Activated naive CD4-positive, alpha-beta T cell treated with anti-CD3 and anti-CD28 coated beads, Interleukin-2, amount 50 U/mL, for 72 hours (primary cell): Measurements from ENCODE around the gene ANKRD12. TPM values are rescaled to one million over a fixed set of nuclear protein-coding genes. Genes with fewer than 3 reads are reported as not detected.

Experiments used
- ATAC-seq, 2 donors: fragments of 150-1000 bp; cut with Tn5 transposase; 2 replicates each; pipeline ENCODE4 v1.10.0; 2021; ENCODE audit warnings: mild to moderate bottlenecking in 2 of 2, moderate library complexity in 2 of 2
- DNase-seq, 2 donors: peaks; one replicate each; pipeline ENCODE4 v3.0.0; 2021 to 2022; ENCODE audit warnings: low spot score in 2 of 2
- H3K27ac Mint-ChIP-seq, 2 donors: one replicate each; pipeline ENCODE4 v1.8.0; 2022; ENCODE audit warnings: mild to moderate bottlenecking in 2 of 2, mixed read lengths in 2 of 2
- H3K36me3 Mint-ChIP-seq, 2 donors: one replicate each; pipeline ENCODE4 v1.8.0; 2022; ENCODE audit warnings: mixed read lengths in 2 of 2
- H3K9me3 Mint-ChIP-seq, 2 donors: one replicate each; pipeline ENCODE4 v1.8.0; 2022; ENCODE audit warnings: mixed read lengths in 2 of 2
- total RNA-seq, 2 donors: library from RNA; stranded (reverse); gene quantifications; one replicate each; pipeline ENCODE4 v1.2.3, GENCODE V29; 2022

The ANKRD12 gene
- total RNA-seq, 2 donors from 2014 or later: 63.7 to 72.3 TPM

DNA sequence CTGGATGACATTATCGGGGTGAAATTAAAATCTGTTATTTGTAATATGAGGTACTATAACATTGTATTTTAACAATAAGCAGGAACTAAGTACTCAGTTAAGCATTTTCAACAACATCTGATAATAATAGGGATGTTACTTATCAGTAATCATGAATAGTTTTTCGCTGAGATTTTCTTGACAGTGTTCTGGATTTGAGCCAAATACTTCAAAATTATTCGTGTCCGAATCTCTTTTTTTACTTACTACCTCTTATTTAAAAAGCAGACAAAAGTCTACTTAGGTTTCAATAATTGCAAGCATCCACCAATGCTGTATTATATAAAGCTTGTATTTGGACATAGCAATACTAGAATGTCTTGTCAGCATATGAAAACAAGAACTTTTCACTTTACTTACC lies 6.4 kb upstream of the ANKRD12 start:
- ATAC-seq (no peak), DNase-seq (no peak)
- Mint-ChIP-seq H3K36me3 (peaks cover 0 to 59% of the 10 kb centered on the region in 2 donors), H3K27ac (peak overlapping the region in 1 of 2 donors; percentile 14), H3K9me3 (no peaks in the 10 kb centered on the region)

DNA sequence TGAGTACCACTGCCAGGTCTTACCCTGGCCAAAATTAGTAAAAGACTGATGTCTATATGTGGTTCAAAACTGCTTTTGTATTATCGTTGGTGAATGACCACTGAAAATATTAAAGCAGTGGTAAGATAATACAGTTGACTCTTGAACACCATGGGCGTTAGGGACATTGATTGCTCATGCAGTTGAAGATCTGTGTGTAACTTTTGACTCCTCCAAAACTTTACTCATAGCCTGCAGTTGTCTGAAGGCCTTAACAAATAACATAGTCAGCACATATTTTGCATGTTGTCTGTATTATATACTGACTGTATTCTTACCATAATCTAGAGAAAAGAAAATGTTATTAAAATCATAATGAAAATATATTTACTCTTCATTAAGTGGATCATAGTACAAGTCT lies 5.8 kb upstream of the ANKRD12 start:
- no peak for DNase-seq
- Mint-ChIP-seq H3K9me3 (no peaks in the 10 kb centered on the region), H3K36me3 (peaks cover 5 to 53% of the 10 kb centered on the region in 2 donors), H3K27ac (no peak overlapping the region)
- ATAC-seq: no peak

DNA sequence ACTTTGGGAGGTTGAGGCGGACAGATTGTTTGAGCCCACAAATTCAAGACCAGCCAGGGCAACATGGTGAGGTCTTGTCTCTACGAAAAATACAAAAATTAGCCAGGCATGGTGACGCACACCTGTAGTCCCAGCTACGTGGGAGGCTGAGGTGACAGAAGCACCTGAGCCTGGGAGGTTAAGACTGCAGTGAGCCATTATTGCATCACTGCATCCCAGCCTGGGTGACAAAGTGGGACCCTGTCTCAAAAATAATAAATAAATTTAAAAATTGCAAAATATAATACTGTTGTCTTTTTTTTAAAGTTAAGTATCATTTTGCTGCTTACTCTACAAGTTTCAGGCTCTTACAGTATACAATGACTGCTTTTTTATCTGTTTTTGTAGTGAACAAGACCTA lies 4.0 kb upstream of the ANKRD12 start:
- H3K9me3 Mint-ChIP-seq: no peaks in the 10 kb centered on the region
- DNase-seq (no peak), ATAC-seq (no peak)
- H3K36me3 Mint-ChIP-seq: peaks cover 16 to 41% of the 10 kb centered on the region in 2 donors
- peak overlapping the region; percentile 42 to 69 for H3K27ac Mint-ChIP-seq

DNA sequence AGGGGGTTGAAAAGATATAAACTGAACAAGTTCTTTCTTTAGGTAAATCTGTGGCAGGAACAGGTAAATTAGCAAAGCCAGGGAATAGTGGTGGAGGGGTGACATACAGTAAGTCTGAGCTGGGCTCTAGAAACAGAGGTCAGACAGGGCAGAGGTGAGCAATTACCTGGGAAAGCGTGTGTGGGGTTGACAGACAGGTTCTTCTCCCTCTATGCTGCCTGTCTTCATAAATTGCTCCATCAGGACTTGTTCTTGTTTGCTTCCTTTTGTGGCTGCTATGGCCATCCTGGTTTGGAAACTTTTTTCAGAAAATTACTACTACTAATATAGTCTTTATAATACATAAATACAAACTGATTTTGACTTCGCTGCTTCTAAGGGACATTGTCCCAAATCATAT lies 3.4 kb upstream of the ANKRD12 start:
- ATAC-seq (no peak), DNase-seq (no peak)
- H3K9me3 Mint-ChIP-seq: no peaks in the 10 kb centered on the region
- peak overlapping the region; percentile 22 to 42 for H3K27ac Mint-ChIP-seq
- peaks cover 22 to 36% of the 10 kb centered on the region in 2 donors for H3K36me3 Mint-ChIP-seq

DNA sequence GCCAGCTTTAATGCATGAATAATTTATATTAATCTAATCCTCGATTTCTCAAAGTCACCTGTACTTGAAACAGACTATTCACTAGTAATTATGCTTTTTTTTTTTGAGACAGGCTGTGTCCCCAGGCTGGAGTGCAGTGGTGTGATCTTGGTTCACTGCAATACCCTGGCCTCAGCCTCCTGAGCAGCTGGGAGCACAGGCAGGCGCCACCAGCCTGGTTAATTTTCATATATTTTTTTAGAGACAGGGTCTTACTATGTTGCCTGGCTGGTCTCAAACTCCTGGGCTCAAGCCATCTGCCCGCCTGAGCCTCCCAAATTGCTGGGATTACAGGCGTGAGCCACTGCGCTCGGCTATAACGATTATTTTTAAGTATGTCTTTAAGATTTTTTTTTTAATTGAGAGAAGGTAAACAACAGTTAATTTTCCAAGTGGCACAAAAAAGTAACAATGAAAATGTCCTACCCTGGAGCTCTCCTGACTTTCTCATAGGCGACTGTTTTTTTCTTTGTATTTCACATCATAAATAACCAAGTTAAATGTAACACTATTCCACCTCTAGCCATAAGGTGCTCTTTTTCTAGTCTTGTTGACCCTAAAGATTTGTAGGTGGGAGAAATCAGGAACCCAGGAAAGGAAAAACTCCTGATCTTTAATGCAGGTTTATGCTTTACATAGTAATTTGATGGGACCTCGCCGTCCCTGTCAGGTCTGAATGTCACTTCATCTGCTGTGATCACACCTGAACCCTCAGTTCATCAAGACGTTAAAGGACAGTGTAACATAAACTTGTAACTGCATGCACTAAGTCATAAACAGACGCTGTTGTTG lies 1.3 kb upstream of the ANKRD12 start:
- peak overlapping the region; percentile 97 to 98 for H3K27ac Mint-ChIP-seq
- no peak for DNase-seq
- no peak for ATAC-seq
- H3K36me3 Mint-ChIP-seq: peaks cover 27 to 31% of the 10 kb centered on the region in 2 donors
- H3K9me3 Mint-ChIP-seq: no peaks in the 10 kb centered on the region

DNA sequence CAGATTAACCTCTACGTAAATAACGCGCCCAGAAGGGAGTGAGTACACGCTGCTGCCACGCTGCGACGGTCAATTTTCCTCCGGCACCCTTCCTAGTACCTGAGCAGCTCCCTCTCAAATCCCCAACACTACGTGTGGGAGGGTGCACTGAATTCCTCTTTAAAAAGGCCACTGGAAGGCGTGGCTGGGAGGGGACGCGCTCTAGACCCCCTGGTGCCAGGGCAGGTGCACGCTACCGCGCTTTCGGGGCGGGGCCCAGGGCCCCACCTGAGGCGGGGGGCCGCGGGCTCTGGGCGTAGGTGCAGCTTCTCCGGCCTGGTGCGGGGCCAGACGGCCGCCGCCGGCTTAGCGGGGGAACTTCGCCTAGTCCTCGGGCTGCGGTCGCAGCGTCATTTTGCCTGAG lies 668 bp upstream of the ANKRD12 start:
- peak overlapping the region; percentile 97 to 98 for H3K27ac Mint-ChIP-seq
- peak in 1 of 2 donors; percentile 23 for ATAC-seq
- no peak for DNase-seq
- H3K9me3 Mint-ChIP-seq: no peaks in the 10 kb centered on the region
- H3K36me3 Mint-ChIP-seq: peaks cover 22 to 31% of the 10 kb centered on the region in 2 donors

DNA sequence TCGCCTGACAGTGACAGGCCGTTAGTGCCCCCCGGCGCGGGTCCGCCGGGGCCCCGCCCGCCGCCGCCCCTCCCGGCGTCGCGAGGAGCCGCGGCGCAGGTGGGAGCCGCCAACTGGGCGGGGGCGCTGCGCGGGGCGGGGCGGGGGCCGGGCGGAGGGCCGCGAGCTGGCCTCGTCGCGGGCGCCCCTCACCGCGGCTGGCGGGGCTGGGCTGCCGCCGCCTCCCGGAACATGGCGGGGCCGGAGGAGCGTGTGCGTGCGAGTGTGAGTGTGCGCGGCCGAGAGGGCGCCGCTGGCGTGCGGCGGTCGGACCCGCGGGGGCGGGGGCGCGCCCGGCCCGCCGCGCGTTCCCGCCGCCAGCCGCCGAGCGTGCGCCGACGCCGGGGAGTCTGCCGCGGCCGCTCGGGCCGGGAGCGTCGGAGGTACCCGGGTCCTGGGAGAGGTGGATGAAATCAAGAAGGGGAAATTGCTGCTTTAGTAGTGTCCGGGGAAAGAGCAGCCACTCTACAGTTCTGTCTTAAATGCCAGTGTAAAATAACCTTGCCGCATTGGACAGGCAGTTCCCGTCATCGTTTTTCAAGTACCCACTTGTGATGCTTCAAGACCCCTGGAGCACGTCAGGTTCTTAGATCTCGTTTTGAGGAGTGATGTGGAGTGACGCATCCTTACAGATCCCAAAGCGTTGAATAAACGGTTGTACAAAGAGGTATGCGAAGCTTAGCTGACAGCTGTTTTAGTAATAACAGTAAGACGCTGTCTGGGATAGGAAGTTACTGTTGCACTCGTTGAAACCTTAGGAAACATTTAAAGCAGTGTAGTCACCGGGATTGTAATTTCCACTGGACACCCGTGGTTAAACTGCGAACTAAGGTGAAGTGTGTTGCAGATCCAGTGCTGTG lies 836 bp downstream of the ANKRD12 start:
- ATAC-seq (peak; percentile 52 to 56), DNase-seq (peak; percentile 68 to 78)
- H3K36me3 Mint-ChIP-seq: peaks cover 17 to 31% of the 10 kb centered on the region in 2 donors
- peak overlapping the region; percentile 96 to 97 for H3K27ac Mint-ChIP-seq
- no peaks in the 10 kb centered on the region for H3K9me3 Mint-ChIP-seq

DNA sequence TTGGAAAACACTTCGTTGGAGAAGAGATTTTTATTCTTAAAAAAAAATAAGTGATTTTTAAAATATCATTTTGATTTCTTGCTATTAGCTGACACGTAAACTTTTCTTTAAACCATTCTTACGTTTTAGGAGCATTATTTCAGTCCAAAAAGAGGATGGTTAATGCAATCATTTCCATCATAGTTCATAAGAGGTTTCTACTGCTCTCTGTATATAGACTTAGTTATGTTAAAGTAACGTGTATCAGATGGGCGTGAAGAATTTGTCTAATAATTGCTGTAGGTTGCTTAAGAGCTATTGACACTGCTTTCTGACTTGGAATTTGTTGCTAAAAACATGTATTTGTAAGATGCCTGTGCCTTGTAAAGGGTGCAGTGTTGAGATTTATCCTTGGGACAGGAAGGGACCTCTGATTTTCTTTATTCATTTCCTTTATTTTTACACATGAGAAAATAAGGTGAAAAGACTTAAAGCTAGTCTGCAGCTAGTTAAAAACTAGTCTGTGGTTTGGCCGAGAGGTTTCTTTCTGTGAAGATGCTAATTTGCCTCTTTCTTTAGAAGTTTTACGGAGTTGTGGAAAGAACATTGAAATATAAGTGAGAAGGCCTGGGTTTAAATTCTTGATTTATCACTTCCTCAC lies 2.9 kb downstream of the ANKRD12 start:
- H3K36me3 Mint-ChIP-seq: peaks cover 26 to 31% of the 10 kb centered on the region in 2 donors
- peak overlapping the region; percentile 95 to 96 for H3K27ac Mint-ChIP-seq
- H3K9me3 Mint-ChIP-seq: no peaks in the 10 kb centered on the region
- no peak for DNase-seq
- ATAC-seq: no peak

DNA sequence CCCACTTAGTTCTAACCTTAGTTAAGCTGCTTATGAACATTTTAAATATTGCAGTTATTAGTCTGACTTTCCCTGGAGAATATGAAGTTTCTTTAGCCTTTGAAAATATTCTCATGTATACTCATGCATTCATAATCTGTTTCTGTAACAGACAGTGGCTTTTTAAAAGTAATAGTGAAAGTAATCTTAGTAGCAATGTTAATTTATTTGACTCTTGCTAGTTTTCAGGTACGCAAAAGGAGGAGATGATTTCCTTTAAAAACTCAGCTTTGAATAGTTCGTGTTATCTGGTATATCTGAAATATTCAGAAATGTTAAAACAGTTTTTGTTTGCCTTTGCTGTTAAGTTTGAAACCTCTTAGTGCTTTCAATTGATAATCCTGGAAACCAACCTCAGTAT lies 3.8 kb downstream of the ANKRD12 start:
- peak overlapping the region; percentile 95 to 96 for H3K27ac Mint-ChIP-seq
- H3K36me3 Mint-ChIP-seq: peaks cover 26 to 30% of the 10 kb centered on the region in 2 donors
- H3K9me3 Mint-ChIP-seq: no peaks in the 10 kb centered on the region
- no peak for ATAC-seq
- DNase-seq: no peak

DNA sequence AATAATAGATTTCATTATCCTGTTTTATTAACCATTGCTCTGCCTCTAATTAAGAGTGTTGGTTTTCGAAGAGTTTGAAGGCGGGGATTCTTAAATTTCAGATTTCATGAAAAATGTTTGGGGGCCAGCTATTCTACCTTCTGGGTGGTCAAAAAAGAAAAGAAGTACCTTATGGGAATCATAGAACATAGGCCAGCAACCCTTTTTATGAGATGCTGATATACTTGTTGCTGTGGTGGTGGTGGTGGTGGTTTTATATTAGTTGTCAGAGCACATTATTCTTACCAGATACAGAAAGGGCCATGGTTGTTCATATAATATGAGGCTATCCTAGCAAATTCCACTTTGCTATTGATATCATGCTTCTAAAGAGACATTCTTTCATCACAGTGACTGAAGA lies 4.4 kb downstream of the ANKRD12 start:
- DNase-seq (no peak), ATAC-seq (no peak)
- Mint-ChIP-seq H3K27ac (peak overlapping the region; percentile 95 to 96), H3K36me3 (peaks cover 25 to 26% of the 10 kb centered on the region in 2 donors), H3K9me3 (no peaks in the 10 kb centered on the region)

DNA sequence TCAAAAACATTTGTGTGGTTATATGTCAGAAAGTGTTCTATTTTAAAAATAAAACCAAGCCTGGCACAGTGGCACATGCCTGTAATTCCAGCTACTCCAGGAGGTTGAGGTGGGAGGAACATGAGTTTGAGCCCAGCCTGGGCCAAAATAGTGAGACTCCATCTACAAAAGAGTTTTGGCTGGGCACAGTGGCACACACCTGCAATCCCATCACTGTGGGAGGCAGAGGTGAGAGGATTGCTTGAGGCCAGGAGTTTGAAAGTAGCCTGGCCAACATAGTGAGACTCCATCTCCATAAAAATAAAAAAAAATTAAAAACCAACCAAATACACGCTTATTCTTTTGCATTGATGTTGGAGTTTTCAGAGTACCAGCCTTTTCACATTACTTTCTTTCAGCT lies 9.6 kb downstream of the ANKRD12 start:
- DNase-seq (no peak), ATAC-seq (no peak)
- Mint-ChIP-seq H3K36me3 (peaks cover 0 to 15% of the 10 kb centered on the region in 2 donors), H3K9me3 (no peaks in the 10 kb centered on the region), H3K27ac (peak overlapping the region; percentile 55 to 57)

DNA sequence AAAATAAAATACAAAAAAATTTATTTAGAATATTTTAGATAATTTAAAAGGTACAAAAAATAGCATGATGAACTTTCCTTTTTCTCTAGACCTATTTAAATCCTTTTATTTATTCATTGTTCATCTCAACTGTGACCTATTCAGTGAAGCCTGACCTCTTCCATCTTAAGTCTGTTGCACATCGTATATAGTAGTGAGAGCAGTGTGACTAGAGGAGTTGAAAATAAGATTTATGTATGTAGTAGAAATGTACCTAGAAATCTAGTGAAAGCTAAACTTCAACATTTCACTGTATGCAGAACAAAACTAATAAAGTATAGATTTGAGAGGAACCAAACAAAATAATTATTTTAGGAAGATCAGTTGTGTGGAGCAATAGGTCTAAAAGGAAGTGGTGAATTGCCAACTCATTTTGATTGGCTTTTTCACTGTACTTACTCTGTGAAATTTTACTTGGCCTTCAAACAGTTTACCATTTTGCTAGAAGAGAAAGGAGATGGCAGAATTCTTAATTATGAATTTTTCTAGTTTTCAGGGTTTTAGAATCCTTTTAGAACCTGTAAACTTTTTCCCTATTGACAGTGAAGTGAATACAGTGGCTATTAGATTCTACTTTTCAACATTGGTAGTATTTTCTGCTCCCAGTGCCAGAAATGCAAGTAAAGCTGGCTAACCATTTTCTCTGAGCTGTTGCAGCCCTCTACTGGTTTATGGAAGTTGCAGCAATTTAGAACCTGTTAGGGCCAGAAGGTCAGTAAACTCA lies 11.0 kb downstream of the ANKRD12 start:
- Mint-ChIP-seq H3K27ac (peak overlapping the region; percentile 18 to 74), H3K36me3 (peaks cover 0 to 8% of the 10 kb centered on the region in 2 donors), H3K9me3 (no peaks in the 10 kb centered on the region)
- ATAC-seq (peak; percentile 49 to 53), DNase-seq (no peak)

DNA sequence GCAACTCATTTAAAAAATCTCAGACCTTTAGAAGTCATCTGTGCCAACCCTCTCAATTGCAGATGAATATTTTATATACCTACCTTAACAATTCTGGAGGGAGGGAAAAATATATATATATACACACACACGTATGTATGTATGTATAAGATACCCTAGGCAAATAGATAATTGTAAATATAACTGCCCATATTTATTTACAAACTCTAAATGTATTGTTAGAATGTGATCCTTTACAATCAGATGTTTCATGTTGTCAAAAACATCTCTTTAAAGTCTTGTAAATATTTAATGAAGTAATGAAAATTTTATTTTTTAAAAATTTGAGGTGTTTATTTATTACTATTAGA lies 11.6 kb downstream of the ANKRD12 start:
- Mint-ChIP-seq H3K36me3 (peaks cover 0 to 5% of the 10 kb centered on the region in 2 donors), H3K9me3 (no peaks in the 10 kb centered on the region), H3K27ac (peak overlapping the region in 1 of 2 donors; percentile 11)
- DNase-seq (no peak), ATAC-seq (no peak)

DNA sequence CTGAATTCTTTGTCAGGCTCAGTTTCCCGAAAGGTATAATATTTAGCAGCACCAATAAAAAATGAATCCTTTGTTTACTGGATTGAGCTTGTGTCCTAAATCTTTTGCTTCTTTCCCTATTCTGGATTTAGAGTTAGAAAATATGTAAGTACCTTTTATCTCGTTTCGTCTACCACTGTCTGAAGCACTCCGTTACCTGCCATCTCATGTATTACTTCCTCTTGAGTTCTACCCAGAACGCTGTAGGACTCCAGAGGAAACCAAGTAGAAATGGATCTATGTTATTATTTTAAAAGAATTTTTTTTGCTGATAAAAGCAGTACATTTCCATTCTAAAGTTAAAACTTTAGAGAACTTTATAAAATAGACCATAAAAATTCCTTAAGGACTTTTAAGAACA lies 13.5 kb downstream of the ANKRD12 start:
- no peaks in the 10 kb centered on the region for H3K9me3 Mint-ChIP-seq
- no peak overlapping the region for H3K27ac Mint-ChIP-seq
- ATAC-seq (no peak), DNase-seq (no peak)
- peaks cover 0 to 12% of the 10 kb centered on the region in 2 donors for H3K36me3 Mint-ChIP-seq

DNA sequence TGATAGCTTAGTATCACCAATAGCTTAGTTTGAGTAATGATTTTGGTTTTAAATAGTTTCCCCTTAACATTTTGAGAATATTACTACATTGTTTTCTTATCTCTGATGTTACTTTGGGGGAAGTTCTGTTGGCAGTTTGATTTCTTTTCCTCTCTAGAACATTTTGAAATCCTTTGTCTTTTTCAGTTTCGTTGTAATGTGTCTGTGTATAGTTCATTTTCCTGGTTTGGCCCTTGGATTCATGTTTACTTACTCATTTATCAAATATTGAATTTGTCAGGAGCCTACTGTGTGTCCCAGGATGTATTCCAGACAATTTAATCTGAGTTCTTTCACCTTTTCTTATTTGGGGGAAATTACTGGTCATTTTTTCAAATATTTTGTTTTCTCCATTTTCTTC lies 16.7 kb downstream of the ANKRD12 start:
- Mint-ChIP-seq H3K27ac (no peak overlapping the region), H3K36me3 (peaks cover 0 to 19% of the 10 kb centered on the region in 2 donors), H3K9me3 (no peaks in the 10 kb centered on the region)
- ATAC-seq (no peak), DNase-seq (no peak)

DNA sequence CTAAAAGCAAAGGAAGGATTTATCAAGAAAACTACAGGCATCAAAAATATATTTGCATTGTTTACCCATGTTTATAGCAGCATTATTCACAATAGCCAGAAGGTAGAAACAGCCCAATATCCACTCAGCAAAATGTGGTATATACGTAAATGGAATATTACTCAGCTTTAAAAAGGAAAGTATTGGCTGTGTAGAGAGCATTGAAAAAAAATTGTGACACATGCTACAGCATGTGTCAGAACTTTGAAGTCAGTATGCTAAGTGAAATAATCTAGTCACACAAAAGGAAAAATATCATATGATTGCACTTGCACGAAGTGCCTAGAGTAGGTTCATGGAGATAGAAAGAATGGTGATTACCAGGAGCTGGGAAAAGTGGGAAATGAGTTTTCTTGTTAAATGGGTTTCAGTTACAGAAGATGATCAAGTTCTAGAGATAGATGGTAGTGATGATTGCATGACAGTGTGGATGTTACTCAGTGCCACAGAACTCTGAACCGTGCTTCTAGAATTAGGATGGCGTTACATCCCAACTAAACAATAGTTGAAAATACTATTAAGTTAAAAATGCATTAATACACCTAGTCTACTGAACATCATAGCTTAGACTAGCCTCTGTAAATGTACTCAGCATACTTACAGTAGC lies 20.1 kb downstream of the ANKRD12 start:
- H3K36me3 Mint-ChIP-seq: peaks cover 0 to 19% of the 10 kb centered on the region in 2 donors

More for the DNA sequence above, 20.1 kb downstream of the ANKRD12 start:
- Mint-ChIP-seq H3K9me3 (no peaks in the 10 kb centered on the region), H3K27ac (peak overlapping the region in 1 of 2 donors; percentile 65)
- no peak for DNase-seq
- ATAC-seq: peak; percentile 61 to 89
